IMR-90 (cell line): ENCODE results near the gene SMO.
"Not testable (repeated sequence)": the region's sequence is repeated elsewhere in the genome, so short reads cannot be mapped to it uniquely, and the experiment has no call there.

Experiments
- CTCF ChIP-seq: conservative IDR thresholded peaks from 2 replicates; pipeline ENCODE4 v1.5.1; 2012; ENCODE audit warnings: mild to moderate bottlenecking, low read depth, low read length, improper control_type of control experiment
- MAFK ChIP-seq: IDR thresholded peaks from 2 replicates; pipeline ENCODE4 v1.6.1; 2012; ENCODE audit warnings: low read depth, low read length, improper control_type of control experiment
- MXI1 ChIP-seq: IDR thresholded peaks from 2 replicates; pipeline ENCODE4 v1.6.1; 2012; ENCODE audit warnings: low read depth, mild to moderate bottlenecking, low read length, moderate library complexity, borderline replicate concordance
- POLR2A ChIP-seq: IDR thresholded peaks from 2 replicates; pipeline ENCODE4 v1.6.1; 2012; ENCODE audit warnings: mild to moderate bottlenecking, low read depth, low read length
- RAD21 ChIP-seq: IDR thresholded peaks from 2 replicates; pipeline ENCODE4 v1.6.1; 2012; ENCODE audit warnings: low read length, improper control_type of control experiment
- RFX5 ChIP-seq: IDR thresholded peaks from 2 replicates; pipeline ENCODE4 v1.8.0; 2012; ENCODE audit warnings: low read depth, mild to moderate bottlenecking, low read length, moderate library complexity

- not testable (repeated sequence) for TF ChIP-seq RFX5, CTCF, RAD21, MXI1, POLR2A, MAFK
These were observed 28.5 kb downstream of the SMO start for GRCh38 chr7:129216821-129217416.
